Omental fat pad (tissue), 4 donors: ENCODE measurements around the gene BRAT1. TPM values are rescaled to one million over a fixed set of nuclear protein-coding genes. Genes with fewer than 3 reads are reported as not detected.

ENCODE experiments used
- ATAC-seq: fragments of 150-250 bp; one replicate; pipeline ENCODE4 v1.9.1; 2016; ENCODE audit warnings: mild to moderate bottlenecking, moderate library complexity; ENCODE audit not compliant: low FRiP score
- DNase-seq: peaks from one replicate; pipeline ENCODE4 v3.0.0-alpha.2; 2019; ENCODE audit warnings: low spot score
- total RNA-seq, 4 donors: library from RNA; depleted of rRNA; stranded (reverse); fragments of >200 nt; gene quantifications; one replicate each; pipeline ENCODE4 v1.1.0, GENCODE V29; 2016
- TF ChIP-seq, protein P1 (sequence below), 3 donors: fragments of 450-650 bp; IDR thresholded peaks; one replicate each; pipeline ENCODE4 v1.5.1; 2016 to 2017; ENCODE audit warnings: antibody characterized with exemption in 3 of 3, mild to moderate bottlenecking in 3 of 3, moderate library complexity in 2 of 3

The BRAT1 gene
- total RNA-seq, 4 donors from 2014 or later, result 22.7 to 33.1 (median 26.3) TPM

DNA sequence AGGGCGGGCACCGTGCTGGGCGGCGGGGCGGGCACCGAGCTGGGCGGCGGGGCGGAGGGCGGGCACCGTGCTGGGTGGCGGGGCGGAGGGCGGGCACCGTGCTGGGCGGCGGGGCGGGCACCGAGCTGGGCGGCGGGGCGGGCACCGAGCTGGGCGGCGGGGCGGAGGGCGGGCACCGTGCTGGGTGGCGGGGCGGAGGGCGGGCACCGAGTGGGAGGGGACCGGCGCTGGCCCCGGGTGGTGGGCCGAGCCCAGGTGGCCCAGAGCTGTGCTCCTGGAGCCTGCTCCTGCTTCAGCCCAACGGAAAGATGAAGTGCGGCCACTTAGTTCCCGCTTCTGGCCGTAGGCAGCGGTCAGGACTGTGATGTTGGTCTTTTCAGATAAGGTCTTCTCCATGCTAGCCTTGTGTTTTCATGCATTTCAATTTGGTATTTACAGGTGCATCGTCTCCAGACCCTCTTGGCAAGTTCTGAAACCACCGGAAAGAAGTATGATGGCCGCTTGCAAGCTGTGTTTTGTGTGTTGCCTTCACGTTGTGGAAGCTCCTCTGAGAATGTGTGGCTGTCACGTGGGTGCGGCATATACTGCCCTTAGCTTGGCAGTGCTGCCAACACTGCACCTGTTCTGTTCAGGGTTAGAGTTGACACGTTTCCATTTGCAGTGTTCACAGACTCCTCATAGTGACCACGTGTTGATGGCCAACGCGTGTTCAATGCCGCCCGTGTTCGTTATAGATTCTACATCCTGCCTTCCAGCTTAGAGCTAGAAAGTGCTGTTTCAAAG is 28.7 kb upstream of the BRAT1 start:
- TF ChIP-seq, protein P1, sequence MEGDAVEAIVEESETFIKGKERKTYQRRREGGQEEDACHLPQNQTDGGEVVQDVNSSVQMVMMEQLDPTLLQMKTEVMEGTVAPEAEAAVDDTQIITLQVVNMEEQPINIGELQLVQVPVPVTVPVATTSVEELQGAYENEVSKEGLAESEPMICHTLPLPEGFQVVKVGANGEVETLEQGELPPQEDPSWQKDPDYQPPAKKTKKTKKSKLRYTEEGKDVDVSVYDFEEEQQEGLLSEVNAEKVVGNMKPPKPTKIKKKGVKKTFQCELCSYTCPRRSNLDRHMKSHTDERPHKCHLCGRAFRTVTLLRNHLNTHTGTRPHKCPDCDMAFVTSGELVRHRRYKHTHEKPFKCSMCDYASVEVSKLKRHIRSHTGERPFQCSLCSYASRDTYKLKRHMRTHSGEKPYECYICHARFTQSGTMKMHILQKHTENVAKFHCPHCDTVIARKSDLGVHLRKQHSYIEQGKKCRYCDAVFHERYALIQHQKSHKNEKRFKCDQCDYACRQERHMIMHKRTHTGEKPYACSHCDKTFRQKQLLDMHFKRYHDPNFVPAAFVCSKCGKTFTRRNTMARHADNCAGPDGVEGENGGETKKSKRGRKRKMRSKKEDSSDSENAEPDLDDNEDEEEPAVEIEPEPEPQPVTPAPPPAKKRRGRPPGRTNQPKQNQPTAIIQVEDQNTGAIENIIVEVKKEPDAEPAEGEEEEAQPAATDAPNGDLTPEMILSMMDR (IDR thresholded peaks at IDR 0.05), result no peak
- DNase-seq (no peak), ATAC-seq (no peak)

DNA sequence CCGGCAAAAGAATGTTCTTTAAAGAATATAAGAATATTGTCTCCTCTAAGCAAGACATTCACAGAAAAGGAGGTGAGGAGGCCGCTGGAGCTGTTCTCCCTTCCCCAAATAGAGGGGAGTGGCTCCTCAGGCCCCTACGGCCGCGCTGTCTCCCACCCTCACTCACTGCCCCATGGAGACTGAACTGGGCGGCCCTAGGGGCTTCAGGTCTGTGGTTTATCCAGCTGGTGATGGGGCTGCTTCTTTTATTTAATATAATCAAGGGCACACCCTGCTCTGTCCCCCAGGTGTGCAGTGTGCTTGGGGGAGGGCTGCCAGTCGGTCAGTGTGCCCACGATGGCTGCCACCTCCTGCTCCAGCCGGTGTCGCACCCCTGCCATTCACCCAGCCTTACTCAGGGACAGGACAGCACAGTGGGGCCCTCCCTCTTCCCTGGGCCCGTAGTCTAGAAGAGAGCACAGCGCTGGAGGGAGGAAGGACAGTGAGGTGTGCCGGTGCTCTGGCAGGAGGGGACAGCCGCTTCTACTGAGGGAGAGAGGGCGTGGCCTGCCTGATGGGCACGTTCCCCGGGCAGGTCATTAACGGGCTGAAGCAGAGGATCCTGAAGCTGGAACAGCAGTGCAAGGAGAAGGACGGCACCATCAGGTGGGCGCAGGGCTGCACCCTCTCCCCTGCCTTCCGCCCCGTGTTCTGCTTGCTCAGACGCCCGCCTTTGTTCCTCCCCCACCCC is 26.8 kb upstream of the BRAT1 start:
- no peak for DNase-seq
- TF ChIP-seq, protein P1 (IDR thresholded peaks at IDR 0.05), result no peak
- ATAC-seq, result no peak

DNA sequence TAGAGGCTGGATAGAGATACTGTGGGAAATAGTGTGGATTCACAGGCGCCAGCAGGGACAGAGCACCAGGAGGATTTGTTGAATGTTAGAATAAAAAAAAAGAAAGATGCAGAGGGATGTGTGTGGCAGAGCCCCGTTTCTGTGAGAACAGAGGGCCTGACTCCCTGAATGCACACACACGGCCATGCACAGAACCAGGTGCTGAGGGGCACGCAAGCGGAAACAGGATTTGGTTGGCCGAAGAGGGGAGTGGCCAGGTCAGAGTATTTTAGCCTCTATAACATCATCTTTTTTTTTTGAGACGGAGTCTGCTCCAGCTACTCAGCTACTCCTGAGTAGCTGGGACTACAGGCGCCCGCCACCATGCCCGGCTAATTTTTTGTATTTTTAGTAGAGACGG is 25.3 kb upstream of the BRAT1 start:
- TF ChIP-seq, protein P1 (IDR thresholded peaks at IDR 0.05), result no peak
- no peak for ATAC-seq
- DNase-seq, result no peak

DNA sequence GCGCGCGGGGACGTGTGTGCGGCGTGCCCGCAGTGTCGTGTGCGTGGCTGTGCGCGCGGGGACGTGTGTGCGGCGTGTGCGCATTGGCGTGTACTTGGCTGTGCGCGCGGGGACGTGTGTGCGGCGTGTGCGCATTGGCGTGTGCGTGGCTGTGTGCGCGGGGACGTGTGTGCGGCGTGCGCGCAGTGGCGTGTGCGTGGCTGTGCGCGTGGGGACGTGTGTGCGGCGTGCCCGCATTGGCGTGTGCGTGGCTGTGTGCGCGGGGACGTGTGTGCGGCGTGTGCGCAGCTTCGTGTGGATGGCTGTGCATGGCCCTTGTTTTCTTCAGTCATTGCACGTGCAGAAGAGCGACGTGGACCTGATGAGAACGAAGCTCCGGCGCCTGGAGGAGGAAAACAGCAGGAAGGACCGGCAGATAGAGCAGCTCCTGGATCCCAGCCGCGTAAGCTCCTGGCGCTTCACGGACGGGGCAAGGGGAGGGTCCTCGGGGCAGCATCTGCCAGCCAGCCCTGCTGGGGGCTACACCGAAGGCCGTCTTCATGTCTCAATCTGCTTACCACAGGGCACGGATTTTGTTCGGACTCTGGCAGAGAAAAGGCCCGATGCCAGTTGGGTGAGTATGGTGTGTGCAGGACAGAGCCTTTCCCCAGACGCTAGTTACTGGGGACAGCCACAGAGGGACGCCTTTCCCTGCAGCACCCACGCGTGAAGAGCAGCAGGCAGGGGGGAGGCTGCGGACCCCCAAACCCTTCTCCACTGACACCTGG is 22.8 kb upstream of the BRAT1 start:
- TF ChIP-seq, protein P1 (IDR thresholded peaks at IDR 0.05), result no peak
- no peak for ATAC-seq
- no peak for DNase-seq

DNA sequence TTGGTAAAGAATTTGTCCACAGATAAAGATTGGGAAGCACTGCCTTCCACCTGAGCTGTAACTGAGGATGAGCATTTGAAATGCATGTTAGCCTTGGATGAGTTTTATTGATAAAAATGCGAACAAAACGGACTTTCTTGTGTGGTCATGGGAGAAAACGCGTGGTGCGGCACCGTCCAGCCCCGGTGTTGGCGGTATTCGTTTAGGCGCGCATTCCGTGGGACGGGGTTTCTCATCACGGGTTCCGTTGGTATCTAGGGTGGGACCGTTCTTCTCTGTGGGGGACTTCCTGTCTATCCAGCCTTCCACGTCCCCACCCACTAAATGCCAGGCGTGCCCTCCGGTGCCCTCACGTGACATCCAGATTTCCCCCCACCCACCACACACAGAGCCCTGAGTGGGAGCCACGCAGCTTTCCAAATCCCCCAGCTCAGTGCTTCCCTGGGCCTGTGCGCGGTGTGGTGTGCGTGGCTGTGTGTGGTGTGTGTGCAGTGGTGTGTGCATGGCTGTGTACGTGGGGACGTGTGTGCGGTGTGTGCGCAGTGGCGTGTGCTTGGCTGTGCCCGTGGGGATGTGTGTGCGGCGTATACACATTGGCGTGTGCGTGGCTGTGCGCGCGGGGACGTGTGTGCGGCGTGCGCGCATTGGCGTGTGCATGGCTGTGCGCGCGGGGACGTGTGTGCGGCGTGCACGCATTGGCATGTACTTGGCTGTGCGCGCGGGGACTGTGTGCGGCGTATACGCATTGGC is 21.6 kb upstream of the BRAT1 start:
- DNase-seq (no peak), ATAC-seq (no peak)
- TF ChIP-seq, protein P1 (IDR thresholded peaks at IDR 0.05), result no peak

DNA sequence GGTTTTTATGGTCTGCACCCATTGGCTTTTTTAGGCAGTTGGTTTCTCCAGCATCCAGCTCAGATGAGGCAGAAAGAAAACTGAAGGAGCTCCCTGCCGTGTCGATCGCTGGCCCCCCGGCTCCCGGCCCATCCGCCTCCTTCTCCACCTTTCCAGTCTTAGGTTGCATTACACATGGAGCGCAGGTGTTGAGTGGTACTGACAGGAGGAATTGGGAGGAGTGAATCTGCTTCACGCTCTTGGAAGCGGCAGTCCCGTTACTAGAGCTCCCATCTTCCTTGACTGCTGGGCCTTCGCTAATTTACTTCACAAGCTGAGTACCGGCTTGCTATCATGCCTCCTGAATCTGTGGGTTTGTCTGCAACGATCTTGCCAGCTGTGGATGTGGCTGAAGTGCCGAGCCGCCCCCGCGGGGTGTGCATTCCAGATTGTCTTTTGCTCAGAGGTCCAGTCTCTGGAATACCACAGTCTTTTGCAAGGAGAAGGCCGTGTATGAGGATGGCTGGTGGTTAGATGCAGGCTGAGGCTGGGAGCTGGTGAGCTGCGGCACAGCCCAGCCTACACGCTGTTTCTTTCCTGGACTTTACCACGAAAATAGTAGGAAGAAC is 20.5 kb upstream of the BRAT1 start:
- ATAC-seq (no peak), DNase-seq (no peak)
- TF ChIP-seq, protein P1 (IDR thresholded peaks at IDR 0.05), result no peak
